GM21390 (cell line): ENCODE measurements around the gene DAGLB.
"Not testable (repeated sequence)": the region's sequence is repeated elsewhere in the genome, so short reads cannot be mapped to it uniquely, and the experiment has no call there.

Experiments used
- ATAC-seq: cut with Tn5 transposase; IDR thresholded peaks from one replicate; pipeline ENCODE4 v1.9.1; 2021; ENCODE audit not compliant: unreplicated experiment

Gene DAGLB

DNA sequence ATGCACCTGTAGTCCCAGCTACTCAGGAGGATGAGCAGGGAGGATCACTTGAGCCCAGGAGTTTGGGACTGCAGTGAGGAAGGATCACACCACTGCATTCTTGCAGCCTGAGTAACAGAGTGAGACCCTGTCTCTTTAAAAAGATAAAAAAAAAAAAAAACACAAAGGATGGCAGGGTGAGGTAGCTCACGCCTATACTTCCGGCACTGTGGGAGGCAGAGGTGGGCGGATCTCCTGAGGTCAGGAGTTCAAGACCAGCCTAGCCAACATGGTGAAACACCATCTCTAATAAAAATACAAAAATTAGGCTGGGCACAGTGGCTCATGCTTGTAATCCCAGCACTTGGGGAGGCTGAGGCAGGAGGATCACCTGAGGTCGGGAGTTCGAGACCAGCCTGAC is 15.9 kb upstream of the DAGLB start:
- not testable (repeated sequence) for ATAC-seq

DNA sequence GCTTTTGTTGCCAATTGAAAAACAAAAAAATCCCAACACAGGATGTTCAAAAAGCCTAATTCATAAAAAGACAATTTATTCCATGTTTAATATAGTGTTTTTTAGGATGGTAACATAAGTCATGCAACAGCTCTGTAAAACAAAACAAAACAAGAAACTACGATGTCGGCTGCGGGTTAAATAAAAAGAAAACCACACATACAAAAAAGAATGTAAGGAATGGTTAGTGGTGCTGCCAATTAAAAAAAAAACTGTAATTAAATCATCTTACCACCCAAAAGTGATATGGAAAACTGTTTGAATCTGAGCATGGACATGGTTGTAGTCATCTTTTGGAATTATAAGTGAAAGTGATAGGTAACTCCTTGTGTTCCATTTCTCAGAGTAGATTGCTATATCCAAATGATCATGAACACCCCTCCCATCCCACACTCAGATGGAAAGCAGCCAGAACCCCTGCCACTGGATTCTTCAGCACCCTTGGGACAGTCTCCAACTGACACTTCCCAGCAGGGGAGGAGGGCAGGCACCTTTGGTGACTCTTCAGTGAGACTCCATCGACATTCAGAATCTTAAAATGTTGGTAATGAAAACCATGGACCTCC is 14.3 kb upstream of the DAGLB start:
- ATAC-seq, result no peak

DNA sequence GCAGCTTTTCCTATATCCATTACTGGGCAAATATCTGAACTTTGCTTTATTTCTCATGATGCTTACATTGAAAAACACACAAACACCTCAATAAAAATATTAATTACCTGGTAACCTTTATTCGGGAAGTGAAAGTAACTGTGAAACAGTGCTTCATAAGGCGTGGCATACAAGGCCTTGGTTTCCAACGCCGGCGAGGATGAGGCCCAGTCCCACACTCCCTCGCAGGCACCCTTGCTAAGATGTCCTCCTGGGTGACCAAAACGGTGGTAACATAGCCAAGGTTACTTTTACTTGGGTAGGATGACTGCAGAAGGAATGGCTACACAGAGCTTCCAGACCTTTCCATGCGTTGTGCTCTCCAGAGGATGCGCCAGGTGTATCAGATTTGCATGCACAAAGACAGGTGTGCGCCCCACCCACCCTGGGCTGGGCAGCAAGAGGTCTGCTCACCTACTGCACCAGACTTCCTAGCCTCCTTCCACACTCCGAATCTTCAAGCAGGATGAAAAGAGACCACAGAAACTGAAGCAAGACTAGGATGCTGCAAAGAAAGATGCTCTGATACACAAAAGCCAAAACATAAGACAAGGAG is 13.3 kb upstream of the DAGLB start:
- ATAC-seq, result no peak

DNA sequence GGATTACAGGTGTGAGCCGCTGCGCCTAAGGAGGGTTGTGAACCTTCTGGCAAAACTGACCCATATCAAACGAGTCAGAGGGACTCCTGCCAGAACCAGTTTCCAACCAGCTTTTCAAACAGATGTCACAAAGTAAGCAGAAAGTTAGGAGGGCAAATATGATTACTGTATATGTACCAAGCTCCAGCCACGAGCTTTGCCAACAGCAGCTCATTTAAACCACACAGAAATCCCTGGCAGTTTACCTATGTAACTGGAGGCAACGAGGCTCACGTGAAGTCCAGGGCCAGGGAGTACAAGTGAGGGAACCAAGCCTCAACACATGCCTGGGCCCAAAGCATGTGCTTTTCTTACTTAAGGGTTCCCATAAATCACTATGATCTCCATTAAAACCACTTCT is 12.5 kb upstream of the DAGLB start:
- ATAC-seq, result no peak

DNA sequence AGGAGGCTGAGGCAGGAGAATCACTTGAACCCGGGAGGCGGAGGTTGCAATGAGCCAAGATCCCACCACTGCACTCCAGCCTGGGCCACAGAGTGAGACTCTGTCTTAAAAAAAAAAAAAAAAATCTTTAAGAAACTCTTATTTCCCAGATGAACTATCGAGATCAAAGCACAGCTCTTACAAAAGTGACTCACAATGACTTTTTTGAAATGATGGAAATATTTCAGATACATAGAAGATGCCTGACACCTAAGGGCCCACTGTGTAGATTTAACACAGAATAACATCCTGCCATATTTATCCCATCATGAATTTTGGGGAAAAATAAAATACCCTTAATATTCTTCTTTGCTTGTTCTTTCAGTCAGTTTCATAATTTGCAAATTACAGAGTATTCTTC is 10.9 kb upstream of the DAGLB start:
- not testable (repeated sequence) for ATAC-seq

DNA sequence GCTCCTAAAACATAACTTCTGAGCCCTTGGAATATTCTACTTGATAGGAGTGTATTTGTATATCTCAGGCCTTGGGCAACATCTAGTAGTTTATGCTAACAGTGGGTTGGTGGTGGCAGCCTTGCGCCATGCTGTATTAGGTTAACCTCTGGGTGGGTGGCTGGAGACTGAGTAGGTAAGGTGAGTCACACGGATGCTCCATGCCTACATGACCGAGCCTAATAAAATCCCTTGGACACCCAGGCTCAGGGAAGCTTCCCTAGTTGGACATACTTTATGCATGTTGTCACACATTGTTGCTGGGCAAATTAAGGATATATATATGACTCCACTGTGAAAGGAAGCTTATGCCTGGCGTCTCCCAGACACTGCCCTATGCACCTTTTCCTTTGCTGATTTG is 6.0 kb upstream of the DAGLB start:
- ATAC-seq, result no peak

DNA sequence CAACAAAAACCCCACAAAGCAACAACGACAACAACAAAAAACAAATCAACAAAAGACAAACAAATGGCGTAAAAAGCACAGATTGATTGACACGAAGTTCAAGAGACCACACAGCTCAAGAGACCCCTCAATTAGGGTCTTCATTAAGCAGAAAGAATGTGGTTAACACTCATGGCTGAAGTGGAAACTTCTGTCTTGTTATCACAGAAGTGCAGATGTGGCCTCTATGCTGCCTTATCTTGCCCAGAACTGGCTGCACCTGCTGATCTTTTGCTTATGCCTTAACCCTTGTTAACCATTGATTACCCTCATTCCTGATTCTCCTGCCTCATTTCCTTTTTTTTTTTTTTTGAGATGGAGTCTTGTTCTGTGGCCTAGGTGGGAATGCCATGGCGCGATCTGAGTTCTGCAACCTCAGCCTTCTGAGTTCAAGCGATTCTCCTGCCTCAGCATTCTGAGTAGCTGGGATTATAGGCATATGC is 3.5 kb upstream of the DAGLB start:
- ATAC-seq, result no peak

DNA sequence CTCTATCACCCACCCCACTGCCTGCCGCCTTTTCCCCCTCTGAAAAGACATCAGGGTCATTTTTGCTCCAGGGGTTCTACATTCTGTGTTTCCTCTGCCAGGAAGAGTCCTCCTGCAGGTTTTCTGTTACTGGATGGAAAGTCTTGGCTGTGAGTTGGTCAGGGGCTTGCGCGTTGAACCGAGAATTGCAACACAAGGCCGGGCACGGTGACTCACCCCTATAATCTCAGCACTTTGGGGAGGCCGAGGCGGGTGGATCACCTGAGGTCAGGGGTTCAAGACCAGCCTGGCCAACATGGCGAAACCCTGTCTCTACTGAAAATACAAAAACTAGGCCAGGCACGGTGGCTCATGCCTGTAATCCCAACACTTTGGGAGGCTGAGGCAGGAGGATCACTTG is 2.8 kb upstream of the DAGLB start:
- not testable (repeated sequence) for ATAC-seq

DNA sequence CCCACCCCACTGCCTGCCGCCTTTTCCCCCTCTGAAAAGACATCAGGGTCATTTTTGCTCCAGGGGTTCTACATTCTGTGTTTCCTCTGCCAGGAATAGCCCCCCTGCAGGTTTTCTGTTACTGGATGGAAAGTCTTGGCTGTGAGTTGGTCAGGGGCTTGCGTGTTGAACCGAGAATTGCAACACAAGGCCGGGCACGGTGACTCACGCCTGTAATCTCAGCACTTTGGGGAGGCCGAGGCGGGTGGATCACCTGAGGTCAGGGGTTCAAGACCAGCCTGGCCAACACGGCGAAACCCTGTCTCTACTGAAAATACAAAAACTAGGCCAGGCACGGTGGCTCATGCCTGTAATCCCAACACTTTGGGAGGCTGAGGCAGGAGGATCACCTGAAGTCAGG is 2.1 kb upstream of the DAGLB start:
- not testable (repeated sequence) for ATAC-seq

DNA sequence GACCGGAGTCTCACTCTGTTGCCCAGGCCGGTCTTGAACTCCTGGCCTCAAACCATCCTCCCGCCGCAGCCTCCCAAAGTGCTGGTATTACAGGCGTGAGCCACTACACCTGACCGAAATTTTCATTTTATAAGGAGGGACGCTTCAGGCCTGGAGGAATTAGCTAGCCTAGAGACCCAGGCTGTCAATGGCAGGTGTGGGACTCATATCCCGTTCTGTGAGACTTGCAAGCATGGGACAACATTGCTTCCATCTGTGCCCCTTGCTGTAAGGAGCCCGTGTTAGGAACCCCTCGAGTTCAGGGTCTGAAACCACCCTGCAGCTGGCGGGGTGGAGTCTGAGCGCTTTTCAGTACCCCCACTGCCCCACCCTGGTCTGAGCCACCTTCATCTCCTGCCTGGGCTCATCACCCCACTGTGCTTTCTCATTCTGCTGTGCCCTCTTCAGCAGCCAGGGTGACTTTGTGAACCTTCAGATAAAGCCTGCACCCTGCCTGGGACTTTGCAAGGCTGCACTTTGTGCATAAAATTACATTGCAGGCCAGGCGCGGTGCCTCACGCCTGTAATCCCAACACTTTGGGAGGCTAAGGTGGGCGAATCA is 1.3 kb upstream of the DAGLB start:
- no peak for ATAC-seq

DNA sequence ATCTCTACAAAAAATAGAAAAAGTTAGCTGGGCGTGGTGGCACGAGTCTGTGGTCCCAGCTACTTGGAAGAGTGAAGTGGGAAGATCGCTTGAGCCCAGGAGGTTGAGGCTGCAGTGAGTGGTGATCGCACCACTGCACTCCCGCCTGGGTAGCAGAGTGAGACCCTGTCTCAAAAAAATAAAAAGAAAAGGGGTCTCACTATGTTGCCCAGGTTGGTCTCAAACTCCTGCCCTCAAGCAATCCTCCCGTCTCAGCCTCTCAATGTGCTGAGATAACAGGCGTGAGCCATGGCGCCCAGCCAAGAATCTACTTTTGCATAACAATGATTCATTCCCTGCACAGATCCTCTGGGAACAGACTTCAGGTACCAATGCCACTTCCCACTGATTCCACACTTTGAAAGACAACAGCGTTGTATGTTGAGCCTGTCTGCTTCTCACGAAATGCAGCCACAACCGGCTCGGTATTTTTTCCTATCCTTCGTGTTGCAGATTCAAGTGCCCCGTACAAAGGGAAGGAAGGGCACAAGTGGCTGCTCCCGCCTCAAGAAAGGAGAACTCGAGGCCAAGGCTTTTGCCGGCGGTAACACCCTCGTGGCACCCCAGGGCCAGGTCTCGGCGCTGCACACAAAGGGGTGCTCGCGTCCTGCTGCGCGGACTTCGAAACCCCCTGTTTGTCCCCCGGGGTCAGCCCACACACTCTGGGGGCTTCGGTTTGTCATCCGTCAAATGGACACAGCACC is 745 bp downstream of the DAGLB start:
- ATAC-seq, result peak; percentile 30

DNA sequence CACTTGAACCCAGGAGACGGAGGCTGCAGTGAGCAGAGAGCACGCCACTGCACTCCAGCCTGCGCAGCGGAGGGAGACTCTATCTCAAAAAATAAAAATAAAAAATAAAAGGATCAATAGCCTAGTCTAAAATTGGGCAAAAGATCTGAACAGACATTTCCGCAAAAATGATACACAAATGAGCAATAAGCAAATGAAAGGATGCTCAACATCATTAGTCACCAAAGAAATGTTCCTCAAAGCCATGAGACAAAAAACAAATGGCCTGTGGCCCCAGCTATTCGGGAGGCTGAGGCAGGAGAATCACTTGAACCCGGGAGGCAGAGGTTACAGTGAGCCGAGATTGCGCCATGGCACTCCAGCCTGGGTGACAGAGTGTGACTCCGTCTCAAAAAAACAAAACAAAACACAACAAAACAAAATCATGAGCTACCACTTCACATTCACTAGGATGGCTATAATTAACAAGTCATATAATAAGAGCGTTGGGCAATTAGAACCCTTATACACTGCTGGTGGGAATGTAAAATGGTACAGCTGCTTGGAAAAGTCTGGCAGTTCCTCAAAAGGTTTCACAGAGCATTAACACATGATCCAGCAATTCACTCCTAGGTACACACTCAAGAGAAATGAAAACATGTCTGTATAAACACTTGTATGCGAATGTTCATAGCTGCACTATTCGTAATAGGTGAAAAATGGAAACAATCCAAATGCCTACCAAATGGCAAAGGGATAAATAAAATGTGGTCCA is 3.1 kb downstream of the DAGLB start:
- no peak for ATAC-seq

DNA sequence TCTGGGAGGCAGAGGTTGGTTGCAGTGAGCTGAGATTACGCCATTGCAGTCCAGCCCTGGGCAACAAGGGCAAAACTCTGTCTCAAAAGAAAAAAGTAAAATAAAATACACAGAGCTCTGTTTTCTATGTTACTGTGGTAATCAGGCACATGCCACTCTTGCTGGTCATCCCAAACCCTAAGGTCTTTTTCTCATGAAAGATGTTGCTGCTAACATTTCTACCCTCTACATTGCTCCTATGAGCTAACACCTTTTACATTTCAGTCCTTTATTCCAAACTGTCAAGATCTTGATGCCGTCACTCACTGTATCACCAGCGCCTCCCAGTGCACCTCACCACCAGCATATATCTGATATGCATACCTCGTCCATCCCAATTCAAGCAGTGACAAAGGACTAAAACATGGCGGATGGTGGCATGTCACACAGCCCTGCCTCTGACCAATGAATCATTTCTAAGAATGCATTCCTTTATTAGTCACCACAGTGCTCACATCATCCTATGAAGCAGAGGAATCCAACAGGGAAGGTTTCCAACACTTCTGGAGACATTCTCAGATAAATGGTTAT is 4.3 kb downstream of the DAGLB start:
- no peak for ATAC-seq

DNA sequence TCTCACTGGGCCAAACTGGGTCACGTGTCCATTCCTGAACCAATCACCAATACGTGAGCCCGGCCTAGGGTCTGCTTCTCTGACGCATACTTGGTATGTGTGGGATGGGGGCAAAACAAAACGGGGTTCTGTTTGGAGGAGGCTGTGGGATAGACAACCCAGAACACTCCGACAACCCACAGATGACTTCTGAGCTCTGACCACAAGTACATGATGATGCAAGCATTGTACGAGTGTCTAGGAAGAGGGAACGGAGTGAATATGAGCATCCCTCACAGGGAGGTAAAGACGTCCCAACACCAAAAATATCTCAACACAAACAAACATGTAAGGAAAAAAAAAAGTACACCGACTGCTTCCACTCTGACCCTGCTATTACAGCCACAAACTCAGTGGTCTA is 5.6 kb downstream of the DAGLB start:
- ATAC-seq, result no peak

DNA sequence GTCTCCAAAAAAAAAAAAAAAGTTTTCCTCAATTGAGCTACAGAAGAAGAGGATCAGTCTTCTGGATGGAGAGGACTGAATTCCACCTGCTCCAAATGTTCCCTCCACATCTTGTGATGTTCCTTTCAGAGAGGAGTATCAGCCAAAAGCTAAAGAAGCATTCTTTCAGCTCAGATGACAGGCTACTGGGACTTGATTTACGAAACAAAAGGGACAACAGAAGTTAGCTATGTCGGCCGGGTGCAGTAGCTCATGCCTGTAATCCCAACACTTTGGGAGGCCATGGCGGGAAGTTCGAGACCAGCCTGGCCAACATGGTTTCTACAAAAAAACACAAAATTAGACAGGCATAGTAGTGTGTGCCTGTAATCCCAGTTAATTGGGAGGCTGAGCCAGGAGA is 7.4 kb downstream of the DAGLB start:
- no peak for ATAC-seq

DNA sequence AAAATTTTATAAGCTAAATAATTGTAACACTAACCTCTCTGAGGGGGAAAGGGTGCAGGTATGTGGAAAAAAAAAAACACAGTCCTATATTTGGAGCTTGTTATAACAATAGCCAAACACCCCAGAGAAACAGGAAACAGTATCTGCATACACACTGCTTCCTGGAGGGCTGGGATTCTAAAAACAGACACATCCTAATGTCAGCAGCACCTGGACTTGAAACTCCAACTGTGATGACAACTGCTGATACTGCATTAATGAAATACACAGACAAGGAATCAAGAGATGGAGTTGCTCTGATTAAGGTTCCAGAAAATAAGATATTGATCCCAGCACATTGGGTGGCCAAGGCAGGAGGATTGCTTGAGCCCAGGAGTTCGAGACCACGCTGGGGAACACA is 9.3 kb downstream of the DAGLB start:
- ATAC-seq, result no peak

DNA sequence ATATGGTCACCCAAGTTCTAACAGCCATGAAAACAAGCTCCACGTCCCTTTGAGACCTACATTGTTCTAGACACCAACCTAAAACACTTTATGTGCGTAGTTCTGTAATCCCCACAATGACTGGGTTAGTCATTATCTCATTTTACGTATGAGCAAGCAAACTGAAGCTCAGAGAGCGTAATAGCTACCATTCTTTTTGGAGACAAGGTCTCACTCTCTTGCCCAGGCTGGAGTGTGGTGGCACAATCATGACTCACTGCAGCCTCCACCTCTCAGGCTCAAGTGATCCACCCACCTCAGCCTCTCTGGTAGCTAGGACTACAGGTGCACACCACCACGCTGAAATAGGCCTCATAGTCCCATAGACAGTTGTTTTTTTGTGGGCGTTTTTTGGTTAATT is 10.5 kb downstream of the DAGLB start:
- ATAC-seq, result no peak

DNA sequence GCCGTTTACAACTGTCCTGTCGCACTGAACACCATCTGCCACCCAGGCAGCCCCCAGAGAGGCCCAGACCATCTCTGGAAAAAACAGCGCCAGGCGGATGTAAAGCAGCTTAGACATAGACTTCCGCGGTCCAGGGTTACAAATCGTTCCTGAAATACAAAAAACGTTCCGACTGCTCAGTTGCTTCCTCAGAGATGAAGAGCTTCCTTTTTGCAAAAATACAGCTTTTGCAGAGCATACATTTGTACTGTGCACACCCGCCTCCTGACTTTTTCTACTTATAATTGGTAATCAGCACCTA is 11.4 kb downstream of the DAGLB start:
- no peak for ATAC-seq

DNA sequence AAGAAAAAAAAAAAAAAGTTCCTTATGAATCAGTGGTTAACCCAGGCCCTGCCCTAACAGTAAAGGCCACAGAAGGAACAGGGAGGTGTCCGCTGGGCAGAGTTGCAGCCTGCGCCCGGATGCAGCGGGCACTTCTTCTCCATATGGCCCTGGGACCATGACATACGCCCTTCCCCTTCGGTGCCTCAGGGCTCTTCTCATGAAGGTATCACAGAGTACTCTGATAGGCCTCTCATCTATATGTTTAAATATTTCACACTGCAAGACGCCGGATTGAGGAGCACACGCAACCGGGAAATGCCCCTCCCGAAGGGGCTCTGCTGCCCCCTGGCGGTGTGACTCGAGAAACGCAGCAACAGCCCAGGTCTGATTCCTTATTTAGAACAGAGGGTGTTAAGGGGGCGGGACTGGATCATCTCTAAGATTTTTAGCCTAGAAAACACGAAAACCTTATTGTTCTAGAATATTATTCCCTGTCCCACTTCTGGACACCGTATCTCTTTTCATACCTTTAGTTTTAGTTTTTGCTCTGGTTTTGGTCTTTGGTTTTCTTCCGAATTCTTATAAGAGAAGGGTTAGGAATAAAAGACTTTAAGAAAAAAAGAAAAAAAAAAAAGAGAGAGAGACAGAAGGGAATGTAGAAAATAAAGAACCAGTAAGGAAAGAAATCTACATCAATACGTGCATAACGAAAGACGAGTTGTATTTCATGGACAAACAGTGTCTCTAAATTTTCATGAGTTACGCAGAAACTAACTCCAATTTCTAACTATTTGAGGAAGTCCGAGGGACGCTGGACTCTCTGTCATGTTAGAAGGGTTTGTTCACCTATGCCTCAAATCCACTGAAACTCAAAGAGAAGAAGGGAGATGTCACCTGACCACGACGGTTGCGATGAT is 12.0 kb downstream of the DAGLB start:
- peak; percentile 84 for ATAC-seq
